ENCODE results near the gene ADRA2B.

The ADRA2B gene

GRCh38 chr2:96131152-96131812 lies 14.9 kb upstream of the ADRA2B start:
- Histone ChIP-seq H3K4me1 (no peaks in the 10 kb centered on the region), H3K27me3 (ENCODE audit: control insufficient read depth, insufficient read depth, low read length) (no peaks in the 10 kb centered on the region), H3K27ac (no peak overlapping the region), H3K9ac (no peak overlapping the region), H3K4me3 (ENCODE audit: low read depth, low read length) (no peak overlapping the region), H2AFZ (no peak overlapping the region), H3K36me3 (ENCODE audit: control insufficient read depth, insufficient read depth, low read length) (no peaks in the 10 kb centered on the region), H3K9me3 (ENCODE audit: control insufficient read depth, low read length) (no peaks in the 10 kb centered on the region), H3K79me2 (no peaks in the 10 kb centered on the region), H3K4me2 (ENCODE audit: low read length) (no peak overlapping the region)
- TF ChIP-seq CTCF (IDR thresholded peaks at IDR 0.05): no peak

- H3K4me1 ChIP-seq: no peaks in the 10 kb centered on the region
- H3K27me3 ChIP-seq (ENCODE audit: control insufficient read depth, insufficient read depth, low read length): no peaks in the 10 kb centered on the region
- no peak overlapping the region for H3K9ac ChIP-seq
- no peaks in the 10 kb centered on the region for H3K36me3 ChIP-seq (ENCODE audit: control insufficient read depth, insufficient read depth, low read length)
- H2AFZ ChIP-seq: no peak overlapping the region
- TF ChIP-seq CTCF (IDR thresholded peaks at IDR 0.05): no peak
- H3K4me2 ChIP-seq (ENCODE audit: low read length): no peak overlapping the region
- no peak overlapping the region for H3K27ac ChIP-seq
- no peaks in the 10 kb centered on the region for H3K79me2 ChIP-seq
- no peak overlapping the region for H3K4me3 ChIP-seq (ENCODE audit: low read depth, low read length)
- no peaks in the 10 kb centered on the region for H3K9me3 ChIP-seq (ENCODE audit: control insufficient read depth, low read length)
Measured at GRCh38 chr2:96130483-96130882, 14.1 kb upstream of the ADRA2B start.

GRCh38 chr2:96129528-96130120 lies 13.3 kb upstream of the ADRA2B start:
- TF ChIP-seq CTCF (IDR thresholded peaks at IDR 0.05): no peak

GRCh38 chr2:96128456-96128855 lies 12.1 kb upstream of the ADRA2B start:
- Histone ChIP-seq H3K9ac (no peak overlapping the region), H3K4me3 (ENCODE audit: low read depth, low read length) (no peak overlapping the region), H3K4me2 (ENCODE audit: low read length) (no peak overlapping the region), H3K36me3 (ENCODE audit: control insufficient read depth, insufficient read depth, low read length) (no peaks in the 10 kb centered on the region), H2AFZ (no peak overlapping the region), H3K79me2 (no peaks in the 10 kb centered on the region), H3K27me3 (ENCODE audit: control insufficient read depth, insufficient read depth, low read length) (no peaks in the 10 kb centered on the region), H3K9me3 (ENCODE audit: control insufficient read depth, low read length) (no peaks in the 10 kb centered on the region), H3K27ac (no peak overlapping the region), H3K4me1 (no peaks in the 10 kb centered on the region)
- TF ChIP-seq CTCF (IDR thresholded peaks at IDR 0.05): no peak

More at GRCh38 chr2:96129528-96130120, 13.3 kb upstream of the ADRA2B start:
- Histone ChIP-seq H2AFZ (no peak overlapping the region), H3K79me2 (no peaks in the 10 kb centered on the region), H3K4me1 (no peaks in the 10 kb centered on the region), H3K4me2 (ENCODE audit: low read length) (no peak overlapping the region), H3K9ac (no peak overlapping the region), H3K27ac (no peak overlapping the region), H3K4me3 (ENCODE audit: low read depth, low read length) (no peak overlapping the region), H3K36me3 (ENCODE audit: control insufficient read depth, insufficient read depth, low read length) (no peaks in the 10 kb centered on the region), H3K9me3 (ENCODE audit: control insufficient read depth, low read length) (no peaks in the 10 kb centered on the region), H3K27me3 (ENCODE audit: control insufficient read depth, insufficient read depth, low read length) (no peaks in the 10 kb centered on the region)
